Activated naive CD4-positive, alpha-beta T cell treated with Interleukin-2 at 50 U/mL for 16 hours (primary cell): ENCODE data around the gene XAB2.
A peak's percentile ranks its signal among the peaks of the same experiment; 100 is the strongest.

Experiments used
- DNase-seq: peaks from one replicate; pipeline ENCODE4 v3.0.0-alpha.2; 2020

Gene XAB2

DNA sequence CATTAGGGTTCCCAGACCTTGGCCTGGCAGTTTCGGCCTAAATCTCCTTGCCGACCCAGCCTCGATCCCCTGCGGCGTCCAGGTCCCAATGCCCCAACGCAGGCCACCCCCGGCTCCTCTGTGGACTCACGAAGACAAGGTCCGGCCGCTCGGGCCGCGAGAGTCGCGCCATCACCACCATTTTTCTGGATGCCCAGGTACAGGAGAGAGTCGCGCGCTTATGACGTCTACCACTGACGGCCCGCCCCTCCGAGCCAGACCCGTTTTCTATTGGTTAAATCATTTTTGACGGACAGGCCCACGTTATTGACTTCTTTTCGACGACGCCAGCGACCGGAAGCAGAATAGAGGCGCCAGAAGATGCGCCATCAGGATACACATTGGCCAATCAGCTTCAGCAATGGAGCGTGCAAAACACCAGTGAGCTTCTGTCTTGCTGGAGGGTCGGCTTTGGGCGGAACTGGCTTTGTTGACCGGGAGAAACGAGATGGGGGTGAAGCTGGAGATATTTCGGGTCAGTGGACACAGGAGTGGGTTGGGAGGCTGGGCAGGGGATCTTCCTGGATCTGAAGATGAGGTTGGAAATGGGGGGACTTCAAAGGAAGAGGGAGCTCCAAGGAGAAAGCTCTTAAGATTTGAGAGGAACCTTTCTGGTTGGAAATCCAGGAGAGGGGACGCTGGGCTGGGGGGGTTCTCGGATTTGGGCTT is at the start of gene XAB2, which contains the start of gene PET100:
Gene XAB2 (minus strand): TSS at position 199 of the 708 bp plus-strand sequence. CDS start 18 bp downstream, at position 181.
Gene PET100 (plus strand): TSS at position 447 of the 708 bp plus-strand sequence. CDS start 41 bp downstream, at position 488.
- DNase-seq: peak; percentile 94

DNA sequence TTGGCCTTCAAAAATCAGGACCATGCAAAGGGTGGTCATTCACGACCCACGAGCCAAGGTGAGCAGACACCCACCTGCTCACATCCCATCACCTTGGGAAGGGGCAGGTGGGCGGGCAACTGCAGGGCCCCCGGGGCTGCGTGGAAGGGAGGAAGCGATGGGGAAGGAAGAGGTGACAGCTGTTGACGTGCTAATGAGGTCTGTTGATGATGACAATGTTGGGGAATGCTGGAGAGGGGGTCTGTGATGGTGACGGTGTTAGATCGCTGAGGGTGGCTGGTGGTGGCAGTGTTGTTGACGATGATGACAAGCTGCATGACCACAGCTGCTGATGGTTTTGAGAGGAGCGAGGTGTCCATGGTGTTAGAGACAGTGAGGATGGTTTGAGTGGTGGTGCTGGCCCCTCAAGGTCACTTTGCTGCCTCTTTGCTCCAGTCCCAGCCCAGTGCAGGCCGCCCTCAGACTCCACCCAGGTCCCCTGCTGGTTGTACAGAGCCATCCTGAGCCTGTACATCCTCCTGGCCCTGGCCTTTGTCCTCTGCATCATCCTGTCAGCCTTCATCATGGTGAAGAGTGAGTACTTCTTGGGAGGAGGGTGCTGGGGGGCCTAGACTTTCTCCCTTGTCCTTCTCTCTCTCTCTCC is 48.4 kb upstream of the XAB2 start:
- DNase-seq: no peak

DNA sequence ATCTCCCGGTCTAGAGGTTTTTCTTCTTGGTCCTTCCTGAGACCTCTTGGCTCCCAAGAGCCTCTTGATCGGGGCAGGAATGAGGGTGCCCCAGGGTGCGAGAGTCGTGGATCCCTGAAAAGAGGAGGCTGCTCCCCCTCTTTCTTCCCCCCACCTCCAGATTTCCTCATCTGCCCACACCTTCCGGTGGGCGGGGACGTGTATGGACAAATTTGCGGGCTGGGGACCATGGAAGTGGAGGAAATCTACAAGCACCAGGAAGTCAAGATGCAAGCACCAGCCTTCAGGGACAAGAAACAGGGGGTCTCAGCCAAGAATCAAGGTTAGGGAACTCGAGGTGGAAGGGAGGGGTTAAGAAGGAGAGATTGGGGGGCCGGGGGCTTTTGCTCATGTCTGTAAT is 47.5 kb upstream of the XAB2 start, which contains the start of gene MCEMP1:
Gene MCEMP1 (plus strand): TSS at position 237 of the 400 bp plus-strand sequence. CDS start 31 bp downstream, at position 268.
- DNase-seq: no peak

DNA sequence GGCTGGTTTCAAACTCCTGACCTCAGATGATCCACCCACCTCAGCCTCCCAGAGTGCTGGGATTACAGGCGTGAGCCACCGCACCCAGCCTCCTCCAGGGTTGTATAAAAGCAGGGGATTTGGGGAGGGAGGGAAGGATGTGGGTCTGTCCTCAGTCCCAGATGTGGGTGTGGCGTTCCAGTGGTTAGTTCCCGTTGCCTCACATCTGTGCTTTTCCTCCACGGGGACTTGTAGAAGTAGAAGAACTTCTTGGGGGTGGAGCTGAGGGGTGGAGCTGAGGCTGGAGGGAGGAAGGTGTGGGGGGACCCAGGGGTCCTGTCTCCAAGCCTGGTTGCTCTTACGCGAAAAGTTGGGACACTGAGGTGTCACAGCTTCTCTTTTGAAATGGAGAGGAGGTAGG is 47.0 kb upstream of the XAB2 start:
- no peak for DNase-seq

DNA sequence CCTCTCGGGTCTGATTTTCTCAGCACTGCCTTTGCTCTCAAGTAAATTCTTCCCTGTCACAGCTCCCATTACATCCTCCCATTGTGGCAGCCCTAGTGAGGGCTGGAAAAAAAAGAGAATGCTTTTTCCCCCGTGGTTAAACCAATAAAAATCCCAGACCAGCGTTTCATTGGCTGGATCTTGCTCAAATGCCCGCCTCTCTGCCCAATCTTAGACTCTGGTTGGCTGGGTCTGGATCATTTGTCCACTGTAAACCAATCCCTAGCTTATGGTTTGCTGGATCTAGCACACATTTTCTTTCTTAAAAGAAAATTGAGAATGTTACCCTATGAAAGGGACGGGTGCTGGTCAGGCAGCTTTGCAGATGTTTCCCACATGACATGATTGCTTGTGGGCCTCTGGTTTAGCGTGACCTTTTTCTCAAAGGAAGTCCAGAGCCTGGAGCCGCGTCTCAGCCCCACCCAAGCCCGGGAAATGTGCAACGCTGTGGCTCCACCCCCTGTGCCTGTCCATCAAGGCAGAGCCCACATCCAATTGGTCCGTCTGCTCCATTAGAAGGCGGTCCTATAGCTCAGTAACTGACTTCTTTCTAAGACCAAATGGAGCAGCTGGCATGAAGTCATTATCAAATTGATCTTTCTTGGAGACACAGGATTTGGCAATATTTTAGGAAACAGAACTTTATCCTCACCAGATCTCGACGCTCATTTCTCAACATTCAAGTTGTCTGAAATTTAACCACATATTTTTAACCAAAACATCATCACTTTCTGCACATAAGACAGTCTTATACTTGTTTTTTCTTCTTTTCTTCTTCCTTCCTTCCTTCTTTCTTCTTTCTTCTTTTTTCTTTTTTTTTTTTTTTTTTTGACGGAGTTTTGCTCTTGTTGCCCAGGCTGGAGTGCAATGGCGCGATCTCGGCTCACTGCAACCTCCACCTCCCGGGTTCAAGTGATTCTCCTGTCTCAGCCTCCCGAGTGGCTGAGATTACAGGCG is 45.0 kb upstream of the XAB2 start:
- DNase-seq: peak; percentile 37

DNA sequence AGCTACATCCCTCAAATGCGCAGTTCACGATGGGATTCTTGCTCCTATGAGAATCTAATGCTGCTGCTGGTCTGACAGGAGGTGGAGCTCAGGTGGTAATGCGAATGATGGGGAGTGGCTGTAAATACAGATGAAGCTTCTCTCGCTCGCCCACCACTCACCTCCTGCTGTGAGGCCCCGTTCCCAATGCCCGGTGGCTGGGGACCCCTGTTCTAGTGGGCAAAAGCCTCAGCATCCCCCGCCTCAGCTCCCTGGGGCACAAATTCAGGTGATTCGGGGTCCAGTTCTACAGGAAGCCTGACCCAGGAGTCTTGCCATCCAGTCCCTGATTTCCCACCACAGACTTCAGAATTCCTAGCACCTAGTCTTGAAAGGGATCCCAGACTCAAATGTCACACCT is 43.2 kb upstream of the XAB2 start:
- DNase-seq: no peak

DNA sequence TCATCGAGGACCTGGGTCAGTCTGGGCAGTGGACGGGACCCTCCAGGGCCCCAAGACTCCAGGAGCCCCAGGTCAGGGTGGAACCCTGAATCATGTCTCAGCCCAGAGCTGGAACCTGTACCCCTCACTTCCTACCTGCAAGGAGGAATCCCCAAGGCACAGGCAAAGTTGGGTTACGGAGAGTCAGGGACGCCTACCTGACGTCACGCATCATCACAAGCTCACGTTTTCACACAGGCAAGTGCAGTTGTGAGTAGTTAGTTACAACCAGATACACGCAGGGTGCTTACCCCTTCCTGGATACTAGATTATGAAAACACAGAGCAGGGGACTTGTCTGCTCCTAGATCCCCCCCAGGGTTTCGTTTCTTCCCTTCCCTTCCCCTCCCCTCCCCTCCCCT is 41.4 kb upstream of the XAB2 start:
- DNase-seq: no peak

DNA sequence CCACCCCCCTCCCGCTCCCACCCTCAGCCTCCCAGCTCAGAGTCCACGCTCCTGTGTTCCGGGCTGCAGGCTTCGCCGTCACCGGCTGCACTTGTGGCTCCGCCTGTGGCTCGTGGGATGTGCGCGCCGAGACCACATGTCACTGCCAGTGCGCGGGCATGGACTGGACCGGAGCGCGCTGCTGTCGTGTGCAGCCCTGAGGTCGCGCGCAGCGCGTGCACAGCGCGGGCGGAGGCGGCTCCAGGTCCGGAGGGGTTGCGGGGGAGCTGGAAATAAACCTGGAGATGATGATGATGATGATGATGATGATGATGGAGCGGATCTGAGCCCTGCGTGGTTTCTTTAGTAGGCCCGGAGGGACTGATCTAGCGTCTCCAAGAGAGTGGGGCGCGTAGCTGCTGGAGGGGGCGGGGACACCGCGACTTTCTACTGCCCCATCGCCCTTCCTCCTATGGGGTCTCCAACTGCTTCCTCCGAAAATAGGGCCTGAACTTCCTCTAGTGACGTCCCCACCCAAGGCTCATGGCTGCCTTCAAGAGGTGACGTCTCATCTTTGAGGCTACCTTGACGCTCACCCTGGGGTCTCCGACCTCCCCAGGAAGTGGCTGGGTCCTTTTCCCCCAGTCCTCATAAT is 40.9 kb upstream of the XAB2 start:
- DNase-seq: peak; percentile 24

DNA sequence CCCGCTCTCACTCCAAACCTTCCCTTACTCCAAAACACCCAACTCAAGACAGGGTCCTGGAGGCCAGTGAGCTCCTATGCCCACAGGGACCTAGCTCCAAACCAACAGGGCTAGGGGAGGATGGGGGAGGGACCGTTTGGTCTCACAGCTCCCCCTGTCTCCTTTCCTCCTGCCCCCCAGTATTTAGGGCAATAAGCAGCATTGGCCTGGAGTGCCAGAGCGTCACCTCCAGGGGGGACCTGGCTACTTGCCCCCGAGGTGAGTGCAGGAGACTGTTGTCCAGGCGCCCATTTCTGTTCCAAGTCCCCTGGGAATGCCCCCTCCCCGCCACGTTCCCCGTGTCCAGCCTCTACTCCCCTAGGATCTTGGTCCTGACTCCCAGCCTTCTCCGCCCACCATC is 40.3 kb upstream of the XAB2 start:
- DNase-seq: no peak

DNA sequence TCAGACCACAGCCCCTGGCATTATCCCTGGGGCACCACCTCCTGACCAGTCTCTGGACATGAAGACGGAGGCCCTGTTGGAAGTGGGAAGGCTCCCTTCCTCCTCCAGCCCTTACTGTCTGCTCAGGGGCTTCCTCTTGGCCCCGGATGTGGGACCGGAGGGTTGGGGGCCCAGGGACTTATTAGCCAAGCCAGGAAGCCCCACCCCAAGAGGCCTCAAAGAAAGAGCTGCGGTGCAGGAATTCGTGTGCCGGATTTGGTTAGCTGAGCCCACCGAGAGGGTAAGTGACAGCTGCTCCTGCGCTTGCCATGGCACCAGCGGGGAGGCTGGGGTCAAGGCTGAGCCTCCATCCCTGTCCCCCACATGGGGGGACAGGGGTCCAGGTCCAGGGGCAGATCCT is 39.5 kb upstream of the XAB2 start, which contains the start of gene RETN:
Gene RETN (plus strand): TSS at position 208 of the 400 bp plus-strand sequence. CDS start 278 bp downstream, outside the sequence.
- DNase-seq: no peak

DNA sequence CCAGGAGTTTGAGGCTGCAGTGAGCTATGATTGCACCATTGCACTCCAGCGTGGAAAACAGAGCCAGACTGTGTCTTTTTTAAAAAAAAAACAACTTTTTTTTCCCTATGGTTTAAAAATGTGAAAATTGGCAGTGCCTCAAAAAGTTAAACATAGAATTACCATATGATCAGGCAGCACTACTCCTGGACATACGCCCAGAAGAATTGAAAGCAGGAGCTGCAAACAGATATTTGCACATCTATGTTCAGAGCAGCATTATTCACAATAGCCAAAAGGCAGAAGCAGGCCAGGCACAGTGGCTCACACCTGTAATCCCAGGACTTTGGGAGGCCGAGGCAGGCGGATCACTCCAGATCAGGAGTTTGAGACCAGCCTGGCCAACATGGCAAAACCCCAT is 35.7 kb upstream of the XAB2 start:
- DNase-seq: no peak

DNA sequence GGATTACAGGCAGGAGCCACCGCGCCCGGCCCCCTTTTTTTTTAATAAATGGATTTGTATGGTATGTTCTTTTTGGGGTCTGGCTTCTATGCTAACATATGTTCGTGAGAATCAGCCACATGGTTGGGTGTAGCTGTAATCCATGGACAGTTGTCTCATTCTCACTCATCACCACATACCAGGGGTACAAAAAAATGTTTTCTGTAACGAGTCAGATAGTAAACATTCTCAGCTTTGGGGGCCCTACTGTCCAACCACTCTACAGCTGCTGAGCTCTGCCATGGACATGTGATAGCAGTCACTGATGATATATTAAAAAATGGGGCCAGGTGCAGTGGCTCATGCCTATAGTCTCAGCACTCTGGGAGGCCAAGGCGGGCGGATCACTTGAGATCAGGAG is 34.4 kb upstream of the XAB2 start:
- no peak for DNase-seq

DNA sequence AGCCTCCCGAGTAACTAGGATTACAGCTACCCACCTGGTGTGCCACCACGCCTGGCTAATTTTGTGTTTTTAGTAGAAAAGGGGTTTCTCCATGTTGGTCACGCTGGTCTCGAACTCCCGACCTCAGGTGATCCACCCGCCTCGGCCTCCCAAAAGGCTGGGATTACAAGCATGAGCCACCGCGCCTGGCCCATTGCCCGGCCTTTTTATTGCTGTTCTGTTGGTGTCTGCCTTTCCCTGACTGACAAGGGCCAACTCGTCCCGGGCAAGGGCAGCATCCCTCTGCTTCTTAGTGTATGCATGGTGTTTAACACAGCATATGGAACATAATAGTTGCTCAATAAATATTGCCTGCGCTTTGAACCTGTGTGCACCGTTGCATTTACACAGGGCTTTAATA is 33.3 kb upstream of the XAB2 start:
- no peak for DNase-seq

DNA sequence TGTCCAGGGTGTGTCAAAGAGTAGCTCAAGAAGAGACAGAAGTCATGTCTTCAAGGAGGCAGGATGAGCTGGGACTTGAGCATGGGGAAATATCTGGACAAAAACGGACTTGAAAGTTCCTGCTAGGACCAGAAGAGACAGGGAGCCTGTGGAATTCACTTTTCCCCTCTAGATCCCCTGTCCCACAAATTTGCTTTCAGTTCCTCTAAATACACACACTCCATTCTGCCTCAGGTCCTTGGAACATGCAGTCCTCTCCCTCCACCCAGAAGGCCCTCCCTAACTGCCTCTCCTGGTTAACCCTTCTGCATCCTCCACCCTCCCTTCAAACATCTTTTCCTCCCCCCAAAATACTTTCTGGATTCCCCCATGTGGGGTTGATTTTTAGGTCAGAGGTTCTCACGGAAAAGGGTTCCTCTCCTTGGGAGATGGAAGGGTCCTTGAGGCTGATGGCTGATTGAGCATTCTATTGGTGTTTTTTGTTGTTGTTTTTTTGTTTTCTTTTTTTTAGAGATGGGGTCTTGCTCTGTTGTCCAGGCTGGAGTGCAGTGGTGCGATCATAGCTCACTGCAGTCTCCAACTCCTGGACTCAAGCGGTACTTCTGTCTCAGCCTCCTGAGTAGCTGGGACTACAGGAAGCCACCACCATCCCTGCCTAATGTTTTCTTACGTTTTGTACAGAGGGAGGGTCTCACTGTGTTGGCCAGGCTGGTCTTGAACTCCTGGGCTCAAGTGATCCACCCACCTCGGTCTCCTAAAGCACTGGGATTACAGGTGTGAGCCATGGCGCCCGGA is 32.6 kb upstream of the XAB2 start:
- no peak for DNase-seq

DNA sequence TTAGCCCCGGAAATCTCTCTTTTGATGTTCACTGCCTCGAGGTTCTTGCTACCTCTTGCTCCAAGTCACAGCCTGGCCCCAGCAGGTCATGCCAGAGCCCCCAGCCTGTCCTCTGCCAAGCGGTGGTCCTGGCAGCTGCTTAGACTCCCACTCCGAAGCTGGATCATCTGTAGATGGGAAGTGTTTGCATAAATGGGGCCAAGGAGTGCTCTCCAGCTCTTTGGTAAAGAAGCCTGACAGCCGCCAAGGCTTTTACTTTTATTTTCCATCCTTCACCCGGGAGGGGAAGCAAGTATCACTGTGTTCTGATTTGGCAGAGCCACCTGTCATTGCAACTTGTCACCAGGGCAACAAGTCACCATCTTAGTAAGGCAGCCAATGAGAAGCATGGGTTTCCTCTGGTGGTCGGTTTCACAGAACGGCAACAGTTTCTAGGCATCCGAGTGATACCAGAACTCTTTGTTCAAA is 28.9 kb upstream of the XAB2 start:
- DNase-seq: peak; percentile 35

DNA sequence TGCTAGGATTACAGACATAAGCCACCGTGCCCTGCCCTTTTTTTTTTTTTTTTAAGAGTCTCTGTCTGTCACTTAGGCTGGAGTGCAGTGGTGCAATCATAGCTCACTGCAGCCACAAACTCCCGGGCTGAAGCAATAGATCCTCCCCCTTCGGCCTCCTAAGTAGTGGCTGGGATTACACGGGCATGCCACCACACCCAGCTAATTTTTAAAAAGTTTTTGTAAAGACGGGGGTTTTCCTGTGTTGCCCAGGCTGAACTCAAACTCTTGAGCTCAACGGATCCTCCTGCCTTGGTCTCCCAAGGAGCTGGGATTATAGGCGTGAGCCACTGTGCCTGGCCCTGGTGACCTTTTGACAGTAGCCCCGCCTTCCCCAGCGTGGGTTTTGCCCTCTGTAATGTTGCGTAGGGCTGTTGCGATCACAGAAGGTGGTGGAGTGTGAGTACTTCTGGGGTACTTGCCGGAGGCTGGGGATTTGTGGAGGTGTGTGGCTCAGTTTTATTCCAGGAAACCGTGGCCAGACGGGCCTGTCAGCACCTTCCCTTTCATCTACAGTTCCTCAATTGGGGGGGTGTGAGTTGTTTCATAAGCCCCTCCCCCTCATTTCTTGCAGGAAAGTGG is 27.9 kb upstream of the XAB2 start:
- peak; percentile 35 for DNase-seq

DNA sequence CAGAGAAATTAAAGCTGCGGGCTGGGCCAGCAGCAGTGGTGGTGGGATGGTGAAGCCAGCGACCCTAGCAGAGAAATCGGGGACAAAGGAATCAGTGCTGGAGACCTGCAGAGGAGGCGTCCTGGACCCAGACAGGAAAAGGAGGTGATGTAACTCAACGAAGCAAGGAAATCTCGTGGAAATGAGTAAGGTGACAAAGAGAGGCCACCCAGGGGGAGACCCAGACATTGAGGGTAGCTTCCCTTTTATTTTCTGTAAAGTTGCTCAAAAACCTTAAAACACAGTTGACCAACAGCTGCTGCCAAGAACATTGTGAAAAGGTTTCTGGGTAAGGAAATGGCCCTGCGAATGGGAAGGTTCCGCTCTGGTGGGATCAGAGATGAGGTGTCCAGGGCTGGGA is 26.2 kb upstream of the XAB2 start:
- no peak for DNase-seq

DNA sequence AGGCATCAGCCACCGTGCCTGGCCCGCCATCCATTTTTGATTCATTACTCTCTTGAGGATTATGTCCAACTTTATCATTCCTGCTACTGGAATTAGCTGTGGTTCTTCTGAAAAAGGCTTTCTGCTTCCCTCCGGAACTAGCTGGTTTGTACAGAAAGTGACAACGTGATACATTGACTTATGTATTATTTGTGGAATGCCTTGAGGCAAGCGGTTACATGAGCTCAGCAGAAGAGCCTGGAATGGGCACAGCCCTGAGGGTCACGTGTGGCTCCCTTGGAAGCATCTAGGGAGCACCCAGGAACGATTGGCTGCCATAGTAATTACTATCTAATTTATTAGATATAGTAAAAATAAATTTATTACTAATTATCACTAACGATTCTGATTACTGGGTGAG is 25.1 kb upstream of the XAB2 start:
- DNase-seq: no peak

DNA sequence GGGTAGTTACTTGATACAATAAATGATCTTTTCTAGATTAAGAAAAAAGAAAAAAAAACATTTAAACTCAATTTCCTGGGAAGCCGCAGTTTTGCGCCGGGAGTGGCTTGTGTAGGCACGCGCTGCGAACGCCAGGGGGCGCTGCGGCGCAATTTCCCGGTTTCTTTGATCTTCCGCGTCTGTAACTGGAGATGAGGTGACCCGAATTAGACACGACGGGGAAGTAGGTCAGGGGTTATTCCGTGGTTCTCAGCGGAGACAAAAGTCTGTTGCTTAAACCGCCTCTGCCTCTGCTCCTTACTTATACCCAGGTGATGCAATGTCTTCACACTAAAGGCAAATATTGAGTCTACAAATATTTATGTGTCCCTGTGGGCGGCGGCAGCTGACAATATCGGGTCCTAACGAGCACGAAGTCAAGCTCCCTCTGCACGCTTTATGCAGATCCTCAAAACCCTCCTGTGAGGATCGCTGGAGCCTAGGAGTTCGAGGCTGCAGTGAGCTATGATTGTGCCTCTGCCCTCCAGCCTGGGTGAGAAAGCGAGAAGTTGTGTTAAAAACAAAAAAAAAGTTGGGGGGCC is 22.8 kb upstream of the XAB2 start:
- peak; percentile 87 for DNase-seq

DNA sequence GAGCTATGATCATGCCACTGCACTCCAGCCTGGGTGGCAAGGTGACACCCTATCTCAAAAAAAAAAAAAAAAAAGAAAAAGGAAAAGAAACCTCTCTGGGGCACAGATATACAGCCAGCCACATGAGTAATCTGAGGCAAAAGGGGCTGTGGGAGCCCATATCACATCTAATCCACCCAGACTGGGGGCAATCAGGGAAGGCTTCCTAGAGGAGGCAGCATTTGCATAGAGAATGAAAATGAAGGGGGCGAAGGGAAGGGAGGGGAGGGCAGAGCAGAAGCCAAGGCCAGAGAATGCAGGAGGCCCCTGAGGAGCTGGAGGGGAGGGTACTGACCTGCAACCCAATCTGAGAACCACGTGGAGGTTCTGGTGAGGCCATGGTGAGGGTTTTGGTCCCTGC is 20.8 kb upstream of the XAB2 start:
- no peak for DNase-seq
